GM12801 (cell line): Measurements from ENCODE around the gene PKP3.

Source experiments
- CTCF ChIP-seq: IDR thresholded peaks from one replicate; pipeline ENCODE4 v1.5.1; 2011; ENCODE audit warnings: control low read depth; ENCODE audit not compliant: insufficient read length; ENCODE audit errors: extremely low read depth

Gene PKP3

GRCh38 chr11:373716-374551 lies 20.1 kb upstream of the PKP3 start:
- no peak for TF ChIP-seq CTCF

GRCh38 chr11:375065-376025 lies 18.7 kb upstream of the PKP3 start:
- no peak for TF ChIP-seq CTCF

- no peak for TF ChIP-seq CTCF
These were observed 17.4 kb upstream of the PKP3 start for GRCh38 chr11:376531-377173.

GRCh38 chr11:377174-377865 lies 16.7 kb upstream of the PKP3 start:
- TF ChIP-seq CTCF = no peak

- no peak for TF ChIP-seq CTCF
These were observed 16.0 kb upstream of the PKP3 start for GRCh38 chr11:377883-378500.

- TF ChIP-seq CTCF = no peak
These were observed 14.6 kb upstream of the PKP3 start for GRCh38 chr11:379205-380094.
